Upper lobe of left lung (tissue), 6 donors: ENCODE results near the gene NUP85. TPM values are rescaled to one million over a fixed set of nuclear protein-coding genes. Genes with fewer than 3 reads are reported as not detected.
"Not testable (repeated sequence)": the region's sequence is repeated elsewhere in the genome, so short reads cannot be mapped to it uniquely, and the experiment has no call there.

ENCODE experiments used
- ATAC-seq, 2 donors: fragments of 200-7000 bp; cut with Tn5 transposase; one replicate each; pipeline ENCODE4 v1.9.1; 2022; ENCODE audit warnings: mild to moderate bottlenecking in 2 of 2, moderate library complexity in 2 of 2; ENCODE audit not compliant: low FRiP score in 2 of 2
- DNase-seq, 2 donors: peaks; one replicate each; pipeline ENCODE4 v3.0.0-alpha.2; 2019 to 2020
- H3K27ac ChIP-seq, 4 donors: fragments of 200-600 bp; sonication (generic); one replicate each; pipeline ENCODE4 v1.5.1; 2016 to 2019
- H3K27me3 ChIP-seq, 4 donors: fragments of 200-600 bp; sonication (generic); one replicate each; pipeline ENCODE4 v1.5.1; 2017 to 2019
- H3K36me3 ChIP-seq, 4 donors: fragments of 200-600 bp; sonication (generic); one replicate each; pipeline ENCODE4 v1.5.1; 2016 to 2019
- H3K4me1 ChIP-seq, 4 donors: fragments of 200-600 bp; sonication (generic); one replicate each; pipeline ENCODE4 v1.5.1; 2018 to 2019
- H3K4me3 ChIP-seq, 4 donors: fragments of 200-600 bp; sonication (generic); one replicate each; pipeline ENCODE4 v1.5.1; 2017 to 2019; ENCODE audit warnings: mild to moderate bottlenecking in 2 of 4, moderate library complexity in 1 of 4
- H3K9me3 ChIP-seq, 4 donors: fragments of 200-600 bp; sonication (generic); one replicate each; pipeline ENCODE4 v1.5.1; 2018 to 2019
- EP300 ChIP-seq, 4 donors: sonication (generic); formaldehyde crosslinking; IDR thresholded peaks; one replicate each; pipeline ENCODE4 v1.5.1; 2017; ENCODE audit warnings: antibody characterized with exemption in 4 of 4, control low read depth in 2 of 4
- POLR2A ChIP-seq, 4 donors: fragments of 450-650 bp; IDR thresholded peaks; one replicate each; pipeline ENCODE4 v1.5.1; 2016 to 2017; ENCODE audit warnings: antibody characterized with exemption in 4 of 4, mild to moderate bottlenecking in 2 of 4
- POLR2AphosphoS5 ChIP-seq, 2 donors: sonication (generic); formaldehyde crosslinking; IDR thresholded peaks; one replicate each; pipeline ENCODE4 v1.5.1; 2017; ENCODE audit warnings: antibody characterized with exemption in 2 of 2
- WGBS, 2 donors: methylation state at CpG; one replicate each; pipeline ENCODE4 v1.1.5; 2017 to 2018; 5-methylcytosine and 5-hydroxymethylcytosine counted together
- total RNA-seq, 6 donors: library from RNA; depleted of rRNA in 4 of 6; stranded (reverse); fragments of >200 nt in 4 of 6; gene quantifications; one replicate each; pipeline versions ENCODE4 v1.1.0 to v1.2.1, GENCODE V29; 2016 to 2021
- TF ChIP-seq, protein P1 (sequence below), 6 experiments: fragments of 450-650 bp in 4 of 6; fragments of 200-600 bp in 2 of 6; sonication (generic) in 2 of 6; IDR thresholded peaks; one replicate each; pipeline ENCODE4 v1.5.1; 2016 to 2019; ENCODE audit warnings: antibody characterized with exemption in 6 of 6
- donor health status: DM: no; HTN: no; CAD: no; lungs with moderate emphysema.
- donor health status: DM: no; HTN: yes; CAD: no; lungs with severe emphysema.

NUP85 gene
- total RNA-seq, 6 donors from 2014 or later = 21.7 to 69.1 (median 43.5) TPM

DNA sequence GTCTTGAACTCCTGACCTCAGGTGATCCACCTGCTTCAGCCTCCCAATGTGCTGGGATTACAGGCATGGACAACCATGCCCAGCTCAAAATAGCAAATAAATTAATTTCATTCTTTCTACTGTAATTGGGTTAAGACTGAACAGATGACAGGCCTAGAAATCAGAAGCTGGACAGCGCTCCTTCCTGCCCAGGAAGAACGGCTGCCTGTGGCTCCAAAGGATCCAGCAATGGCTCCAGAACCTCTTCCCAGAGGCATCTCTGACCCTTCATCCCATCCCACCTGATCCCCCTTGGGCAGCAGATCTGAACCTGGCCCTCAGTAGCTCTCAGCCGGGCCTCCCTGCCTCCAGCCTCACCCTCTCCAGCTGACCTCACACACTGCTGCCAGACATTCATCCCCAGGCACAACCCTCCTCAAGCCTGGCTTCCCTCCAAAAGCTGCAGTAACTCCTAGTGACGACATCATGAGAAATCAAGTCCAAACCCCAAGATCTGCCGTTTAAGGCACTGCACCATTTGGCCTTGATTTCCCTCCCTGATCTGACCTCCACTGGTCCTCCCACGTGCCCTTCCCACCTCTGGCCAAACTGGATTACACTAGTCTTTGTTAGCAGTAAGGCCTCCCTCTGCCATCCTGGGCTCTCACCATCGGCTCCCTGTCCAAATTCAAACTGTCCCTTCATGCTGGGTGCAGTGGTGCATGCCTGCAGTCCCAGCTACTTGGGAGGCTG is 68.7 kb downstream of the NUP85 start:
- peaks cover 13 to 35% (median 21%) of the 10 kb centered on the region in 4 donors for H3K4me1 ChIP-seq
- no peak overlapping the region for H3K4me3 ChIP-seq
- no peaks in the 10 kb centered on the region for H3K9me3 ChIP-seq
- peaks cover 0 to 9% (median 0%) of the 10 kb centered on the region in 4 donors for H3K36me3 ChIP-seq
- WGBS, 2 donors = 76 to 86% methylated on average over 6 to 7 of the region's 7 CpGs
- no peak for DNase-seq
- ATAC-seq = no peak
- no peaks in the 10 kb centered on the region for H3K27me3 ChIP-seq
- H3K27ac ChIP-seq = no peak overlapping the region
- TF ChIP-seq, protein P1, sequence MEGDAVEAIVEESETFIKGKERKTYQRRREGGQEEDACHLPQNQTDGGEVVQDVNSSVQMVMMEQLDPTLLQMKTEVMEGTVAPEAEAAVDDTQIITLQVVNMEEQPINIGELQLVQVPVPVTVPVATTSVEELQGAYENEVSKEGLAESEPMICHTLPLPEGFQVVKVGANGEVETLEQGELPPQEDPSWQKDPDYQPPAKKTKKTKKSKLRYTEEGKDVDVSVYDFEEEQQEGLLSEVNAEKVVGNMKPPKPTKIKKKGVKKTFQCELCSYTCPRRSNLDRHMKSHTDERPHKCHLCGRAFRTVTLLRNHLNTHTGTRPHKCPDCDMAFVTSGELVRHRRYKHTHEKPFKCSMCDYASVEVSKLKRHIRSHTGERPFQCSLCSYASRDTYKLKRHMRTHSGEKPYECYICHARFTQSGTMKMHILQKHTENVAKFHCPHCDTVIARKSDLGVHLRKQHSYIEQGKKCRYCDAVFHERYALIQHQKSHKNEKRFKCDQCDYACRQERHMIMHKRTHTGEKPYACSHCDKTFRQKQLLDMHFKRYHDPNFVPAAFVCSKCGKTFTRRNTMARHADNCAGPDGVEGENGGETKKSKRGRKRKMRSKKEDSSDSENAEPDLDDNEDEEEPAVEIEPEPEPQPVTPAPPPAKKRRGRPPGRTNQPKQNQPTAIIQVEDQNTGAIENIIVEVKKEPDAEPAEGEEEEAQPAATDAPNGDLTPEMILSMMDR (IDR thresholded peaks at IDR 0.05) = no peak
- no peak for TF ChIP-seq POLR2A (IDR thresholded peaks at IDR 0.05)
- no peak for TF ChIP-seq POLR2AphosphoS5 (IDR thresholded peaks at IDR 0.05)
- no peak for TF ChIP-seq EP300 (IDR thresholded peaks at IDR 0.05)

DNA sequence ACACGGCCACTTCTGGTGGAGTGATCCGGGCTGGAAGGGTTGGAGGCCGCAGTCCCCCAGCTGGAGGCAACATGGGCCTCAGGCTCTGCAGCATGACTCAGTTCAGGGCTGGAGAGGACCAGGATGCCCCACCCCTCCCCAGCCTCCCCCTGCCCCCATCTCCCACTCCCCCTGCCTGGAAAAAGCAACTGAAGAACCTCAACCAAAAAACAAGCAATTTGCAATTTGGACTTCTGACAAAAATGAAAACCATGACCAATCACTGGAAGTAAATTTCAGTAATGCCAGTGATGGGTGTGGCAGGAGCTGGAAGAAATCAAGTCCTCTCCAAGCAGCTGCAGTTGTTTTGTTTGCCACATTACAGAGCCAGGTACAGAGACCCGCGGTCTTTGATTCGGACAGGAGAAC is 72.2 kb downstream of the NUP85 start:
- ATAC-seq = peak; percentile 35 to 52
- H3K4me1 ChIP-seq = peaks cover 0 to 13% (median under 1%) of the 10 kb centered on the region in 4 donors
- H3K27ac ChIP-seq = peak overlapping the region; percentile 32 to 63 (median 56)
- no peak for DNase-seq
- H3K27me3 ChIP-seq = no peaks in the 10 kb centered on the region
- peak overlapping the region in 1 of 4 donors; percentile 10 for H3K4me3 ChIP-seq
- no peaks in the 10 kb centered on the region for H3K9me3 ChIP-seq
- TF ChIP-seq POLR2AphosphoS5 (IDR thresholded peaks at IDR 0.05) (no peak), POLR2A (IDR thresholded peaks at IDR 0.05) (peak in 1 of 4 donors; percentile 21)
- TF ChIP-seq, protein P1 (IDR thresholded peaks at IDR 0.05) = no peak
- peaks cover 0 to 16% (median 7%) of the 10 kb centered on the region in 4 donors for H3K36me3 ChIP-seq
- WGBS, 2 donors = 82 to 89% methylated on average over 6 of the region's 6 CpGs

DNA sequence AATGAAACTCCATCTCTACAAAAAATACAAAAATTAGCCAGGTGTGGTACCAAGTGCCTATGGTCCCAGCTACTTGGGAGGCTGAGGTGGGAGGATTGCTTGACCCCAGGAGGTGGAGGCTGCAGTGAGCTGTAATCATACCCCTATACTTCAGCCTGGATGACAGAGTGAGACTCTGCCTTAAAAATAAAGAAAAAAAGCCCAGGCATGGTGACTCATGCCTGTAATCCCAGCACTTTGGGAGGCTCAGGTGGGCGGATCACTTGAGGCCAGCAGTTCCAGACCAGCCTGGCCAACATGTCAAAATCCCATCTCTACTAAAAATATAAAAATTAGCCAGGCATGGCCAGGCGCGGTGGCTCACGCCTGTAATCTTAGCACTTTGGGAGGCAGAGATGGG is 74.7 kb downstream of the NUP85 start:
- H3K4me1 ChIP-seq, H3K4me3 ChIP-seq, ATAC-seq, H3K27ac ChIP-seq, DNase-seq, H3K9me3 ChIP-seq, H3K27me3 ChIP-seq: not testable (repeated sequence)
- H3K36me3 ChIP-seq = peaks cover 0 to 24% (median 12%) of the 10 kb centered on the region in 4 donors
- WGBS, 2 donors = 96 to 98% methylated on average over 4 of the region's 4 CpGs

DNA sequence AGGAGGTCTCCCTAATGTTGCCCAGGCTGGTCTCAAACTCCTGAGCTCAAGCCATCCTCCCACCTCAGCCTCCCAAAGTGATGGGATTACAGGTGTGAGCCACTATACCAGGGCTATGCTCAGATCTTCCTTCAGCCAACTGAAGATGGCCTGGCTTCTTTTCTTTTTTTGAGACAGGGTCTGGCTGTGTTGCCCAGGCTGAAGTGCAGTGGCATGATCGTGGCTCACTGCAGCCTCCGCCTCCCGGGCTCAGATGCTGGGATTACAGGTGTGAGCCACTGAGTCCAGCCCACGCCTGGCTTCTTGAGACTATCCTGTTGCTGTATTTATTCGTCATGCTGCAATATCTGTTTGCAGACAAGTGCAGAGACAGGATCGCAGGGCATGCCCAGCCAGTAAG is 79.6 kb downstream of the NUP85 start:
- no peak for ATAC-seq
- H3K27ac ChIP-seq = no peak overlapping the region
- DNase-seq = no peak
- H3K4me1 ChIP-seq = peaks cover 7 to 10% (median 9%) of the 10 kb centered on the region in 4 donors
- H3K27me3 ChIP-seq = no peaks in the 10 kb centered on the region
- no peak overlapping the region for H3K4me3 ChIP-seq
- WGBS, 2 donors = 83 to 90% methylated on average over 6 of the region's 6 CpGs
- H3K9me3 ChIP-seq = no peaks in the 10 kb centered on the region
- peaks cover 0 to 37% (median 13%) of the 10 kb centered on the region in 4 donors for H3K36me3 ChIP-seq
- TF ChIP-seq POLR2A (IDR thresholded peaks at IDR 0.05) (no peak), POLR2AphosphoS5 (IDR thresholded peaks at IDR 0.05) (no peak), EP300 (IDR thresholded peaks at IDR 0.05) (no peak)
- TF ChIP-seq, protein P1 (IDR thresholded peaks at IDR 0.05) = no peak

Other genes starting within 250 kb of the NUP85 start
- 10 to 100 TPM; 21.6 to 60.8 (median 33.3) TPM for gene HID1, start 232.9 kb upstream of the NUP85 start, total RNA-seq
- gene CDR2L, start 218.0 kb upstream of the NUP85 start, total RNA-seq = 10 to 100 TPM; 15.6 to 48.8 (median 24.7) TPM
- gene MRPL58, start 193.0 kb upstream of the NUP85 start, total RNA-seq = 10 to 100 TPM; 10.5 to 41.0 (median 21.8) TPM
- 100 to 1,000 TPM; 126 to 198 (median 186) TPM for gene ATP5PD, start 158.7 kb upstream of the NUP85 start, total RNA-seq
- gene KCTD2, start 158.5 kb upstream of the NUP85 start, total RNA-seq = 10 to 100 TPM; 17.8 to 26.1 (median 22.9) TPM
- 100 to 1,000 TPM in 4 of 6 donors, 10 to 100 TPM in 2; 40.6 to 234 (median 123) TPM for gene SLC16A5, start 117.7 kb upstream of the NUP85 start, total RNA-seq
- 10 to 100 TPM in 5 of 6 donors, 1 to 10 TPM in 1; 7.3 to 29.5 (median 16.6) TPM for gene ARMC7, start 95.7 kb upstream of the NUP85 start, total RNA-seq
- gene NT5C, start 73.9 kb upstream of the NUP85 start, total RNA-seq = 100 to 1,000 TPM in 2 of 6 donors, 10 to 100 TPM in 4; 46.4 to 113 (median 76.6) TPM
- gene JPT1, start 51.2 kb upstream of the NUP85 start, total RNA-seq = 100 to 1,000 TPM in 1 of 6 donors, 10 to 100 TPM in 5; 44.0 to 118 (median 70.1) TPM
- 100 to 1,000 TPM in 2 of 6 donors, 10 to 100 TPM in 4; 19.9 to 343 (median 64.9) TPM for gene SUMO2, start 22.7 kb upstream of the NUP85 start, total RNA-seq
- 100 to 1,000 TPM in 2 of 6 donors, 10 to 100 TPM in 4; 32.3 to 139 (median 55.4) TPM for gene GGA3, start 55.9 kb downstream of the NUP85 start, total RNA-seq
- gene MRPS7, start 56.2 kb downstream of the NUP85 start, total RNA-seq = 10 to 100 TPM; 23.7 to 56.7 (median 36.9) TPM
- 10 to 100 TPM; 19.9 to 42.8 (median 36.2) TPM for gene MIF4GD, start 65.6 kb downstream of the NUP85 start, total RNA-seq
- gene SLC25A19, start 83.8 kb downstream of the NUP85 start, total RNA-seq = 10 to 100 TPM; 21.9 to 37.0 (median 23.9) TPM
- 100 to 1,000 TPM; 103 to 168 (median 151) TPM for gene GRB2, start 200.0 kb downstream of the NUP85 start, total RNA-seq